Body of pancreas (tissue), 4 donors: ENCODE results near the gene MPL.

ENCODE experiments used
- POLR2A ChIP-seq, 3 donors: fragments of 450-650 bp; IDR thresholded peaks; one replicate each; pipeline ENCODE4 v1.6.1; 2016; ENCODE audit warnings: antibody characterized with exemption in 3 of 3, mild to moderate bottlenecking in 2 of 3
- TF ChIP-seq, protein P1 (sequence below), 7 experiments: fragments of 450-650 bp in 4 of 7; fragments of 200-600 bp in 3 of 7; sonication (generic) in 3 of 7; IDR thresholded peaks; one replicate each; pipeline ENCODE4 v1.5.1; 2016 to 2019; ENCODE audit warnings: antibody characterized with exemption in 7 of 7

DNA sequence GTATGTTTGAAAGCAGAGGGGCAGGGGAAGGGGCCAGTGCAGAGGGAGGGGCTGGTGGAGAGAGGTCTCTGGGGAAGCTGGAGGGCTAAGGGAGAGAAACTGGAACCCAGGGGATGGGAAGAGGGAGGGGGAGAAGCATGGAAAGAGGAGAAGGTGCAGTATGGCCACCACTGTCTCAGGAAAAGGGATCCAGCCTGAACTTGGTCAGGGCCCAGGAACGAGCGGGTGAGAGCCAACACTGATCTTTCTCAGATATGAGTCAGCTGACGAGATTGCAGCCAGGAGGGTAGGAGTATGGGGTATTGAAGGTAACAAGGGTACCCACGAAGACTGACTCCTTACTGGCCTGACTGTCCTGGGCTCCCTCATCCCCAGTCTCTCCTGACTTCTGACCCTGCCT, 18.8 kb upstream of the MPL start:
- TF ChIP-seq, protein P1, sequence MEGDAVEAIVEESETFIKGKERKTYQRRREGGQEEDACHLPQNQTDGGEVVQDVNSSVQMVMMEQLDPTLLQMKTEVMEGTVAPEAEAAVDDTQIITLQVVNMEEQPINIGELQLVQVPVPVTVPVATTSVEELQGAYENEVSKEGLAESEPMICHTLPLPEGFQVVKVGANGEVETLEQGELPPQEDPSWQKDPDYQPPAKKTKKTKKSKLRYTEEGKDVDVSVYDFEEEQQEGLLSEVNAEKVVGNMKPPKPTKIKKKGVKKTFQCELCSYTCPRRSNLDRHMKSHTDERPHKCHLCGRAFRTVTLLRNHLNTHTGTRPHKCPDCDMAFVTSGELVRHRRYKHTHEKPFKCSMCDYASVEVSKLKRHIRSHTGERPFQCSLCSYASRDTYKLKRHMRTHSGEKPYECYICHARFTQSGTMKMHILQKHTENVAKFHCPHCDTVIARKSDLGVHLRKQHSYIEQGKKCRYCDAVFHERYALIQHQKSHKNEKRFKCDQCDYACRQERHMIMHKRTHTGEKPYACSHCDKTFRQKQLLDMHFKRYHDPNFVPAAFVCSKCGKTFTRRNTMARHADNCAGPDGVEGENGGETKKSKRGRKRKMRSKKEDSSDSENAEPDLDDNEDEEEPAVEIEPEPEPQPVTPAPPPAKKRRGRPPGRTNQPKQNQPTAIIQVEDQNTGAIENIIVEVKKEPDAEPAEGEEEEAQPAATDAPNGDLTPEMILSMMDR (IDR thresholded peaks at IDR 0.05): no peak
- no peak for TF ChIP-seq POLR2A (IDR thresholded peaks at IDR 0.05)
